Right ventricle myocardium superior (tissue), 1 donor: Measurements from ENCODE around the gene RBM39. TPM values are rescaled to one million over a fixed set of nuclear protein-coding genes. Genes with fewer than 3 reads are reported as not detected.
"Not testable (repeated sequence)": the region's sequence is repeated elsewhere in the genome, so short reads cannot be mapped to it uniquely, and the experiment has no call there.

Experiments used
- ATAC-seq: fragments of 200-7000 bp; cut with Tn5 transposase; one replicate; pipeline ENCODE4 v1.9.1; 2020; ENCODE audit warnings: mild to moderate bottlenecking; ENCODE audit not compliant: poor library complexity
- DNase-seq: peaks from one replicate; pipeline ENCODE4 v3.0.0-alpha.2; 2020
- intact Hi-C: fragments of 100-400 bp; cut with DNase I; formaldehyde crosslinking; loops from one replicate; pipeline ENCODE4 v1.11.2; 2022
- total RNA-seq: library from RNA; stranded (reverse); fragmentation: NEBNext Ultra II Directional; extraction: Animal tissue kit (Norgen Biotek cat#: 25700); gene quantifications from one replicate; pipeline ENCODE4 v1.2.1, GENCODE V29; 2021
- donor health status: DM: no; HTN: yes; CAD: no; lungs with severe emphysema.

The RBM39 gene
- total RNA-seq, 1 donor from 2014 or later = 134 TPM

DNA sequence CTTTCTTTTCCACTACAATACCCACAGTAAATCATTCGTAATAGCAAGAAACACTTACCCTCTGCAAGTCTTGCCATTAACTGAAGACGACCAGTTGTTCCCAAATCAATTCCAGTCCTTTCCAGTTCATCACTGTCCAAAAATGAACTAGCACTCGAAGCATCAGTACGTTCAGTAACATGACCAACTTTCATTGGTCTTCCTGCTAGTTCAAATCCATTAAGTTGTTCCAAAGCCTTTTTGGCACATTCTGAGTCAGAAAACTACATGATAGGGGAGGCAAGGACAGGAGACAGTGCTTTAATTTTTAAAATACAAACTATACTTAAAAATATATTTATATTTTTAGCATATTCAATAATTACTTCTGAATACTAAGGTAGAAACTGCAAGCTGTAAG, 27.9 kb downstream of the RBM39 start:
- no peak for DNase-seq
- ATAC-seq = no peak
- intact Hi-C loops = no loop called here

DNA sequence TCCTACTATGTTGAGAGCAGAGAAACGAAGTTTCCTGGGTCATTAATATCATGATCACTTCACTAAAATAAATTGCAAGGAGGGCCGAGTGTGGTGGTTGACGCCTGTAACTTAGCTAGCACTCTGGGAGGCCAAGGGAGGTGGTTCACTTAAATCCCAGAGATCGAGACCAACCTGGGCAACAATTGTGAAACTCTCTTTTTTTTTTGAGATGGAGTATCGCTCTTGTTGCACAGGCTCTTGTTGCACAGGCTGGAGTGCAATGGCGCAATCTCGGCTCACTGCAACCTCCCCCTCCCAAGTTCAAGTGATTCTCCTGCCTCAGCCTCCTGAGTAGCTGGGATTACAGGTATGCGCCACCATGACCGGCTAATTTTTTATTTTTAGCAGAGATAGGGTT, 28.9 kb downstream of the RBM39 start:
- intact Hi-C loops, DNase-seq, ATAC-seq: not testable (repeated sequence)

GRCh38 chr20:35711588-35712209, 30.4 kb downstream of the RBM39 start:
- intact Hi-C loops = loop anchor here (2.0 kb wide), 1 partner anchor 13 kb away; no protein-coding TSS in a partner anchor
- no peak for DNase-seq
- no peak for ATAC-seq

- intact Hi-C loops = loop anchor here (2.0 kb wide), 1 partner anchor 14 kb away; no protein-coding TSS in a partner anchor
- no peak for DNase-seq
- ATAC-seq = no peak
These were observed 31.0 kb downstream of the RBM39 start for GRCh38 chr20:35710884-35711587.

DNA sequence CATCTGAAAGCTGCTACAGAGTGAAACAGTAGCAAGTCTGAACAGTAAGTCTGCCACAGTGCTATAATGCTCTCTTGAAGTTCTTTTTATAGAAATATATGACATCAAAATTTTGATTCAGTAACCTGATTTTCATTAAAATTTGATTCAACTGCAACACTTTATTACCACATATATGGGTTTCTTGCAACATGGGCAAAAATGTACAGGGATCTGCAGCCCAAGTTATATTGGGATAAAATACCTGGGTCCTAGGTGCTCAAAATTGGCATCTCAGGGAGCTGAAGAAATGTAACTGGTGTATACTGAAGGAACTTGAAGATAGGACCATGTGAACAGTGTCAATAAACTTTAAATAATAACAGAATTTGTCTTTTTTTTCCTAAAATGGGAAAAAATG, 32.0 kb downstream of the RBM39 start:
- DNase-seq (no peak), ATAC-seq (no peak)
- intact Hi-C loops = loop anchor here (2.0 kb wide), 1 partner anchor 15 kb away; no protein-coding TSS in a partner anchor

DNA sequence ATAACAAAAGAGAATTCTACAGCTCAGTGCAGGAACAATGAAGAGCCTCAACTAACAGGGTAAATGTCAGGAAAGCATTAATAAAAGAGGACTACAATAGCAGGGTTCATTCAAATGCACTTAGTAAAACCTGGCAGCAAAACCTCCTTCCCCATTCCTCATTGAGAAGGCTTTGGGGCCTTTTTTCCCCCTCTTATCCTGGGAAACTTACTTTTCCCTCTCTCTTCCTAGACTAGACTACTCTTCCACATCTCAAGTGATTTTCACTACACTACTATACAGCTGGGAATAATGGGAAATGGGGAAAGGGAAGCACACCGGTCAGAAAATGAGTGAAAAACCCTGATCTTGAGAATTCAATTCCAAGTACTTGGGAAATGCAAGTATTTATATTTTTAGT, 32.8 kb downstream of the RBM39 start:
- no peak for DNase-seq
- intact Hi-C loops = no loop called here
- no peak for ATAC-seq

DNA sequence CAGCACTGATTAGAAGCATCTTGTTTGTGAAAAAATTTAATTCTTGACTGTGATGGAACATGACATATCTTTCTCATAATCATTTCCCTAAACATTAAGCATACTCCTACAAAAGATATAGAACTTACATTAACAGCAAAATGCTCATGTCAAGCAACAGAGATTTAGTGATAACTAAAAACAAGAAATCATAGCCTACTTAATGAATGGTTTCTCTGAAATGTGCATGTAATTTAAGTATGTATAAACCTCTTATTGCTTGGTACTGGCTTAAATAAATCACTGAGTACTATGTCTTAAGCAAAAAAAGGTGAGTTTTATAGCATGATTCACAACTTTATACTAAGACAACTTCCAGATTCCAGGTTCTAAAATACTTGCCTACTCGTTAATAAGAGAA, 33.6 kb downstream of the RBM39 start:
- ATAC-seq = no peak
- intact Hi-C loops = no loop called here
- no peak for DNase-seq

DNA sequence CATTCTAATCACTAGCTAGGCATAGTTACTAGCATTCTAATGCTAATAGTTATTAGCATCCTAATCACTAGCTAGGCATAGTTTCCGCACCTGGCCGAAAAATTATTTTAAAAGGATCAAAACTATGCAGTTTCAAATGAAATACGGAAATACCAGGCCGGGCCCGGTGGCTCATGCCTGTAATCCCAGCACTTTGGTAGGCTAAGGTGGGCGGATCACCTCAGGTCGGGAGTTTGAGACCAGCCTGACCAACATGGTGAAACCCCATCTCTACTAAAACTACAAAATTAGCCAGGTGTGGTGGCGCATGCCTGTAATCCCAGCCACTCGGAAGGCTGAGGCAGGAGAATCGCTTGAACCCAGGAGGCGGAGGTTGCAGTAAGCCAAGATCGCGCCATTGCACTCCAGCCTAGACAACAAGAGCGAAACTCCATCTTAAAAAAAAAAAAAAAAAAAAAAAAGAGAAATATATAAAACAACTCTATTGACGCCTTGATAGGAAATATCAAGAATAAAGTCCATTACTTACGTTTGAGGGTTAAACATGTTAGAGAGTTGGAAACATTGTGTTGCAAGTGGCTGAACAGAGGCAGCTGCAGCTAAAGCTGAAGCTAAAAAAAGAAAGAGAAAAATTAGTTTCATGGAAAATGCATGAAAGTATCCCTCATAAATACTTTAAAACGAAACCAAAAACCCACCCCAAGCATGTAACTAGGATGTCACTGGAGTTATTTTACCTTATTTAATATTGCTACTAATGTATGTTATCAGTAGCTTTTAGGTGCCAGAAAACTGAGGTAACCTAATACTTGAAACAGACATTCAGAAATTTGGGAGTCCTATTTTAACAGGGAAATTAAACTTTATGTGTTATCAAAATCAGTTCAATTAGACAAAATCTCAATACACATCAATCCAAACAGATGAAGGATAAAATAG, 35.2 kb downstream of the RBM39 start:
- intact Hi-C loops, ATAC-seq, DNase-seq: not testable (repeated sequence)

GRCh38 chr20:35705894-35706293, 36.2 kb downstream of the RBM39 start:
- intact Hi-C loops, ATAC-seq, DNase-seq: not testable (repeated sequence)

DNA sequence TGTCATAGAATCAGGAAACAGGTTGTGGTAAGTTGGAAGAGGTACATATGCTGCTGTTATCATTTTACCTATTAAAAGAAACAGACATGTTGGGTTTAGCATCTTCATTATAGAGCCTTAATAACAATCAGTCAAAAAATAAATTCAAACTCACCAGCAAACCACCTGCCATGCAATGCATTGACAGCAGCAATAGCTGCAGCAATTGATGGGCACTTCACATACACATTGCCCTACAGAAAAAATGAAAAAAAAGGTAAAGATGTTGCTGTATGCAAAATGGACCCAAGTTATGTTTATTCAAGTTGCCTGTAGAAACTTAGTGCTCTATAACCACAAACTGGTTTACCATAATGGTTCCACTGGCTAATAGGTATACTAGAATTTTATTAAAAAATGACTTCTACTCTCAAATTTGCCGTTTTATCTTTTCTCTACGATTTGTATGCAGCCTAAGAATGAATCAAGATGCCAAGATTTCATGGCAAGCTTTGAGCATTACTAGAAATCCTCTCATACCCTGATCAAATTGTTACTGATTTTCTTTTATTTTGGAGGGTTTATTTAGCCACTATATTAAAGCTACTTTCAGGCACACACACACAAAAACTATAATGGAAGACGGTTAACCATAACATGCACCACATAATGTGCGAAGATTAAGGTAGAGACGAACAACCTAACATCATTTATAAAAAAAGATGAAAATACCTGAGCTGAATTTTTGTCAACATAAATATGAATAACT, 37.4 kb downstream of the RBM39 start:
- intact Hi-C loops = no loop called here
- ATAC-seq = no peak
- no peak for DNase-seq

DNA sequence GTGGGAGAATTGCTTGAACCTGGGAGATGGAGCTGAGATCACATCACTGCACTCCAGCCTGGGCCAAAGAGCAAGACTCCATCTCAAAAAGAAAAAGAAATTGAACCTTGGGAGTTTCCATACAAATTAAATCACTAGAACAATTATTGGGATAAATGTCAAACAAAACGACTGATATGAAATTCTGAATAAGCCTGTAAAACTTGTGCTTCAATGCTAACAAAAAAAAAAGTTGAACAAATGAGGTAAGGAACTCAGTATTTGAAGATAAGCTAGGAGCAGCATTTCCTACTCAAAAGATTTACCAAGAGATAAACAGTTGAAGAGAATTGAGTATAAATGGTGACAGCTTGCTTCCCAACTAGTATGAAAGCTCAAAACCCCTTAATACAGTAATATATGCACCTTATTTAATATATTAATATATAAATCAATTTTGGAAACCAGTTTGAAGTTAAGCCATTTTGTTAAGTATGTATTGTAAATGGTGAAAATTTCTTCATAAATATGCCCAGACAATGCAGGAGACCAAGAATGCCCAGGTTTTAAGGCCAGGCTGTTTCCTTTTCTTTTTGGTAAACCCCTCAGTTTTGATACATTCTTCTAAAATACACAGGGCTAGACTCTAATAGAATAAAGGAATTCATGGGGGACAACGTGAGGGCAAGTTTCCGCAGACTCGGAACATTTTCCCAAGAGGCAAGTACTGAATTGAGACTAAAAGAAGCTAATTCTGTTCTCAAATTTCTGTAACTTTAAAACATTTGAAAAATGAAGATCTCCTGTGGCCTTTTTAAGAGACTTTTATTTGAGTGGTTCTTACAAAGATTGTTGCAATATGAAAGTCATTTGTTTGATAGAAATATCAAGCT, 39.0 kb downstream of the RBM39 start:
- intact Hi-C loops = no loop called here
- ATAC-seq = no peak
- DNase-seq = no peak

DNA sequence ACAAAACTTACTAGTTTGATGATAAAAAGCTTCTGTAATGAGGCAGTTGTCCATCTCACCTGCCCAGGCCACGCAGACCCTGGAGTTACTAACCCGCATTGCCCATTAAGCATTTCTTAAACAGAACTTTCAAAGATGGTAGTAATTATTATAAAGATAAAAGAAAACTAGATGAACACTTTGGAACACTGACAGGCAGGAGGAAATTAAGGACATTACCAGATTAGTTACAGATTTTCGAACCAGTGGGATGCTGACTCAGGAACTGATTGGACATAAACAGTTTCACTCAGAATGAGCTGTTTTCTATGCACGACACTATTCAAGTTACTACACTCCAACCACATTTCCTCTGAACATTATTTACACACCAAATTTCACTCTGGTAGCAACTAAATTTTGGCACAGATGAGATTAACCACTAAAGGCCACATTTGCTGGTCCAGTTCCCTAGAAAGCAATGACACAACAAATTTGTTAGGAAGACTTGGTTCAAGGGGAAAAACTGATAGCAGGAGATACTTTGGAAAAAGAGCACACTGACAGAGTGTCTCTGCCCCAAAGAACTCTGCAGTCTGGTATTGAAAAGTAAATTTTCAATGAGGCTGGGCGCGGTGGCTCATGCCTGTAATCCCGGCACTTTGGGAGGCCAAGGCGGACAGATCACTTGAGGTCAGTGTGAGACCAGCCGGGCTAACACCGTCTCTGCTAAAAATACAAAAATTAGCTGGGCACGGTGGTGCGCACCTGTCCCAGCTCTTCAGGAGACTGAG, 39.8 kb downstream of the RBM39 start:
- DNase-seq (no peak), ATAC-seq (no peak)
- intact Hi-C loops = no loop called here

DNA sequence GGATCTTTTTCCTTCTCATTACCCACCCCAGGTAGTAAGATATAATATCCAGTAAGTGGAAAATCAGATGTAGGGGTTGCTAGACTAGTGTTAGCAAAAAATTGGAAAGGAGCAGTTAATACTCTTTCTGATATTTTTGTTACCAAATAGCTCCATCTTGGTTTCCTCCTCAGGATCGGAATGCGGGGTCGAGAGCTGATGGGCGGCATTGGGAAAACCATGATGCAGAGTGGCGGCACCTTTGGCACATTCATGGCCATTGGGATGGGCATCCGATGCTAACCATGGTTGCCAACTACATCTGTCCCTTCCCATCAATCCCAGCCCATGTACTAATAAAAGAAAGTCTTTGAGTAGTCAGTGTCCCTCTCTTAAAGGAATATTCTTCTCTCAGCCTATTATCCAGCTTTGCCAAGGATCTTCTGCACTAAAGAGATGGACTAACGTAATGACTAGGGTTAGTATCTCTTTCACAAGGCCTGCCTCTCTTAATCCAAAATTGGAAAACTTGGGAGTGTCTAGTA, 41.4 kb downstream of the RBM39 start:
- DNase-seq (no peak), ATAC-seq (no peak)
- intact Hi-C loops = no loop called here

DNA sequence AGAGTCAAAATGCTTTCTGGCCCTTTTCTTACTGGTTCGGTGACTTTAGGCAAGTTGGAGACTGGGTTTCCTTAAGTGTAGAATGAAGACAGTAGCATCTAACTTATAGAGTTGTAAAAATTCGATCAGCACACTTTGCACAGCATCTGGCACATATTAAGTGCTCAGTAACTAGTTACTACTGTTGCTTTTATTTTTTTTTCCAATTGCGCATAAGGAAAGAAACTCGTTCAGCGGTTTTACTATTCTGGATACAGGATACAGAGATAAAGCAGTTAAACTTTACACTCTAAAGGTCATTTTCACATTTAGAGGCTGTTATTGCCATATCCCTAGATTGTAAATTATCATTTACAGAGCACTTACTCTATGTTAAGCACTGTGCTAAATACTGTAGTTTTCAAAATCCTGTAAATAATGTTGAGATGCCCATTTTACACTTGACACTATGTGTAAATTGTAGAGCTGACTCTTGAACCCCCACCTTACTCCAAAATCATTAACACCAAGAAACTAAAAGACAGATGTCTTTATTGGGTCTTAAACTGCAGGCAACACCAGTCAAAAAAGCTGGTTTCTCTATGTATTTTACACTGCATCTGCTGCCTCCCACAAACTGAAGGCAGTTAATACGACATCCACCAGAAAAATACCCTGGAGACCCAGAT, 42.0 kb downstream of the RBM39 start:
- DNase-seq (no peak), ATAC-seq (no peak)
- intact Hi-C loops = no loop called here

- ATAC-seq (peak; percentile 95), DNase-seq (peak; percentile 93)
- intact Hi-C loops = no loop called here
These were observed 42.7 kb downstream of the RBM39 start, which contains the start of the genes NFS1 and ROMO1 for GRCh38 chr20:35699127-35699956. Gene NFS1, minus strand, starts transcription at chr20:35699352. Its CDS starts 64 bp downstream, at chr20:35699288. Gene ROMO1, plus strand, starts transcription at chr20:35699405. Its CDS starts 228 bp downstream, at chr20:35699633.
